Measurements from ENCODE around the gene STAG1. TPM values are rescaled to one million over a fixed set of nuclear protein-coding genes. Genes with fewer than 3 reads are reported as not detected.
"Not testable (repeated sequence)": the region's sequence is repeated elsewhere in the genome, so short reads cannot be mapped to it uniquely, and the experiment has no call there.

STAG1 gene
- total RNA-seq, 3 donors from 2014 or later: 46.8 to 57.1 (median 50.4) TPM

DNA sequence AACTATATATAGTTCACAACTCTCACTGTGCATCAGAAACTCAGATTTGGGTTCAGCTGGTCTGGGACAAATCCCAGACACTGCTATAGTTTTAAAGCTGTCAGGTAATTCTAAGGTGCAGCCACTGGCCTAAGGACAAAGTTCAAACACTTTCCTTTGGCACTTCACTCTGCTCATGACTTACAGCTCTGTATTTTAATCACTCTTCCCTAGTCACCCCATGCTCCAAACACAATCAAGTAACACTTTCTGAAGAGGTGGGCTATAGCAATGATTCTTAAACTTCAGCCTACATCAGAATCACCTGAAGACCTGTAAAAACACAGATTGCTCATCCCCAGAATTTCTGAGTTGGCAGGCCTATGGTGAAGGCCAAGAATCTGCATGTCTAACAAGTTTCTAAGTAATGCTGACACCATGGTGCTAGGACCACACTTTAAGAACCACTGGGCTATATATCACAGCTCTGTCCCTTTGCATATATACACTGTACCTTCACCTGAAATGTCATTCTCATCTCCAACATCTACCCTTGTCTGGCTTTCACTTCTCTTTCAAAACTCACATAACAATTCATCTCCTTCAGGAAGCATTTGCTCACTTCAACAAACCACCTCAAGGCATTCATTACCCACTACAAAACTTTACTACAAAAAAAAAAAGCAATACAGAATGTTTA, 21.4 kb downstream of the STAG1 start:
- Histone ChIP-seq H3K9me3 (no peaks in the 10 kb centered on the region), H3K36me3 (ENCODE audit: low read depth) (no peaks in the 10 kb centered on the region), H3K4me1 (ENCODE audit: low read depth) (peaks cover 53% of the 10 kb centered on the region), H3K4me3 (no peak overlapping the region)
- DNase-seq: peak in 1 of 3 donors; percentile 48
- intact Hi-C loops (cut with DNase I, micrococcal nuclease): no loop called here
- TF ChIP-seq CTCF (IDR thresholded peaks at IDR 0.05): no peak
- peak; percentile 92 for ATAC-seq

DNA sequence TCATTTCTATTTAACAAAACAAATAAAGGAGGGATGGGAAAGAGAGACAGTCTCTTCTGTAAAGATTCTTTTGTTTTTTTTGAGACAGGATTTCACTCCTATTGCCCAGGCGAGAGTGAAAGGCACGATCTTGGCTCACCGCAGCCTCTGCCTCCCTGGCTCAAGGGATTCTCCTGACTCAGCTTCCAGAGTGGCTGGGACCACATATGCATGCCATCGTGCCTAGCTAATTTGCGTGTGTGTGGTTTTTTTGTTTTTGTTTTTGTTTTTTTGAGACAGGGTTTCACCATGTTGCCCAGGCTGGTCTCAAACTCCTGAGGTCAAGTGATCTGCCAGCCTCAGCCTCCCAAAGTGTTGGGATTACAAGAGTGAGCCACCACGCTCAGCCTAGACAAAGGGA, 23.3 kb downstream of the STAG1 start:
- H3K9me3 ChIP-seq: no peaks in the 10 kb centered on the region
- intact Hi-C loops (cut with DNase I, micrococcal nuclease): no loop called here
- H3K4me1 ChIP-seq (ENCODE audit: low read depth): peaks cover 53% of the 10 kb centered on the region
- no peak for DNase-seq
- no peak overlapping the region for H3K4me3 ChIP-seq
- no peaks in the 10 kb centered on the region for H3K36me3 ChIP-seq (ENCODE audit: low read depth)
- no peak for ATAC-seq
- no peak for TF ChIP-seq CTCF (IDR thresholded peaks at IDR 0.05)

GRCh38 chr3:136728473-136728872, 23.7 kb downstream of the STAG1 start:
- peaks cover 52% of the 10 kb centered on the region for H3K4me1 ChIP-seq (ENCODE audit: low read depth)
- no peak overlapping the region for H3K4me3 ChIP-seq
- intact Hi-C loops (cut with DNase I, micrococcal nuclease): no loop called here
- H3K36me3 ChIP-seq (ENCODE audit: low read depth): no peaks in the 10 kb centered on the region
- no peaks in the 10 kb centered on the region for H3K9me3 ChIP-seq
- ATAC-seq (no peak), DNase-seq (no peak)
- no peak for TF ChIP-seq CTCF (IDR thresholded peaks at IDR 0.05)

DNA sequence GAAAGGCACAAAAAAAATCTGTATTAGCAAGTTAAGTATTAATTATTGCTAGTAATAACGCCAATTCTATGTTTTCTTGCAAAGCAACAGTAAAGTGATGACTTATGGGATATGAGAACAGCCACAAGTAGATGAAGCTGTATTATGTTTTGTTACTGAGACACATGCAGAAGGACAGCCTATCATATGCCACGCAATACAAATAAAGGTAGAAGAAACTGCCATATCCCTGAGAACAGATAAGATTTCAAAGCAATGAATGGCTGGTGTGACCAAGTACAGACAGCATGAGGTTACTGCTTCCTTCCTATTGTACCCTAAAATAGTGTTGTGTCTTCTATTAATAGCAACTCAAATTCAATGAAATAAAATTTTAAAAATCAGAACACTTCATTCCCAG, 26.7 kb downstream of the STAG1 start:
- DNase-seq (no peak), ATAC-seq (no peak)
- no peaks in the 10 kb centered on the region for H3K36me3 ChIP-seq (ENCODE audit: low read depth)
- TF ChIP-seq CTCF (IDR thresholded peaks at IDR 0.05): no peak
- peaks cover 27% of the 10 kb centered on the region for H3K4me1 ChIP-seq (ENCODE audit: low read depth)
- H3K9me3 ChIP-seq: no peaks in the 10 kb centered on the region
- intact Hi-C loops (cut with DNase I, micrococcal nuclease): no loop called here
- H3K4me3 ChIP-seq: no peak overlapping the region

GRCh38 chr3:136722916-136723315, 29.3 kb downstream of the STAG1 start:
- H3K4me3 ChIP-seq; H3K4me1 ChIP-seq (ENCODE audit: low read depth); DNase-seq; intact Hi-C loops (cut with DNase I, micrococcal nuclease); H3K9me3 ChIP-seq; H3K36me3 ChIP-seq (ENCODE audit: low read depth); ATAC-seq: not testable (repeated sequence)

GRCh38 chr3:136722399-136722798, 29.8 kb downstream of the STAG1 start:
- H3K4me1 ChIP-seq (ENCODE audit: low read depth); DNase-seq; H3K9me3 ChIP-seq; H3K36me3 ChIP-seq (ENCODE audit: low read depth); intact Hi-C loops (cut with DNase I, micrococcal nuclease); H3K4me3 ChIP-seq; ATAC-seq: not testable (repeated sequence)

GRCh38 chr3:136720091-136720490, 32.1 kb downstream of the STAG1 start:
- DNase-seq (no peak), ATAC-seq (no peak)
- intact Hi-C loops (cut with DNase I, micrococcal nuclease): no loop called here

More at GRCh38 chr3:136720091-136720490, 32.1 kb downstream of the STAG1 start:
- H3K9me3 ChIP-seq: no peaks in the 10 kb centered on the region
- no peak for TF ChIP-seq CTCF (IDR thresholded peaks at IDR 0.05)
- H3K36me3 ChIP-seq (ENCODE audit: low read depth): no peaks in the 10 kb centered on the region
- H3K4me3 ChIP-seq: no peak overlapping the region
- no peaks in the 10 kb centered on the region for H3K4me1 ChIP-seq (ENCODE audit: low read depth)
